Duodenal mucosa (tissue), 2 donors: ENCODE results near the gene CHL1.

ENCODE experiments used
- H3K27ac ChIP-seq: one replicate; pipeline ENCODE4 v1.7.0; 2013; ENCODE audit warnings: low read depth, low read length
- H3K27me3 ChIP-seq, 2 donors: one replicate each; pipeline ENCODE4 v1.7.0; 2013; ENCODE audit warnings: low read length in 2 of 2, control low read depth in 1 of 2; ENCODE audit not compliant: insufficient read depth in 2 of 2, control insufficient read depth in 1 of 2
- H3K36me3 ChIP-seq, 2 donors: one replicate each; pipeline ENCODE4 v1.7.0; 2013; ENCODE audit warnings: low read length in 2 of 2, control low read depth in 1 of 2; ENCODE audit not compliant: insufficient read depth in 2 of 2, control insufficient read depth in 1 of 2
- H3K4me1 ChIP-seq, 2 donors: one replicate each; pipeline ENCODE4 v1.7.0; 2013; ENCODE audit warnings: low read length in 2 of 2, control low read depth in 1 of 2; ENCODE audit not compliant: insufficient read depth in 2 of 2, control insufficient read depth in 1 of 2
- H3K4me3 ChIP-seq, 2 donors: one replicate each; pipeline ENCODE4 v1.7.0; 2013; ENCODE audit warnings: low read length in 2 of 2, low read depth in 1 of 2
- H3K9ac ChIP-seq, 2 donors: one replicate each; pipeline ENCODE4 v1.7.0; 2013; ENCODE audit warnings: low read length in 2 of 2, low read depth in 1 of 2
- H3K9me3 ChIP-seq, 2 donors: one replicate each; pipeline ENCODE4 v1.7.0; 2013; ENCODE audit warnings: low read length in 2 of 2, control low read depth in 1 of 2; ENCODE audit not compliant: control insufficient read depth in 1 of 2

The CHL1 gene, protein sequence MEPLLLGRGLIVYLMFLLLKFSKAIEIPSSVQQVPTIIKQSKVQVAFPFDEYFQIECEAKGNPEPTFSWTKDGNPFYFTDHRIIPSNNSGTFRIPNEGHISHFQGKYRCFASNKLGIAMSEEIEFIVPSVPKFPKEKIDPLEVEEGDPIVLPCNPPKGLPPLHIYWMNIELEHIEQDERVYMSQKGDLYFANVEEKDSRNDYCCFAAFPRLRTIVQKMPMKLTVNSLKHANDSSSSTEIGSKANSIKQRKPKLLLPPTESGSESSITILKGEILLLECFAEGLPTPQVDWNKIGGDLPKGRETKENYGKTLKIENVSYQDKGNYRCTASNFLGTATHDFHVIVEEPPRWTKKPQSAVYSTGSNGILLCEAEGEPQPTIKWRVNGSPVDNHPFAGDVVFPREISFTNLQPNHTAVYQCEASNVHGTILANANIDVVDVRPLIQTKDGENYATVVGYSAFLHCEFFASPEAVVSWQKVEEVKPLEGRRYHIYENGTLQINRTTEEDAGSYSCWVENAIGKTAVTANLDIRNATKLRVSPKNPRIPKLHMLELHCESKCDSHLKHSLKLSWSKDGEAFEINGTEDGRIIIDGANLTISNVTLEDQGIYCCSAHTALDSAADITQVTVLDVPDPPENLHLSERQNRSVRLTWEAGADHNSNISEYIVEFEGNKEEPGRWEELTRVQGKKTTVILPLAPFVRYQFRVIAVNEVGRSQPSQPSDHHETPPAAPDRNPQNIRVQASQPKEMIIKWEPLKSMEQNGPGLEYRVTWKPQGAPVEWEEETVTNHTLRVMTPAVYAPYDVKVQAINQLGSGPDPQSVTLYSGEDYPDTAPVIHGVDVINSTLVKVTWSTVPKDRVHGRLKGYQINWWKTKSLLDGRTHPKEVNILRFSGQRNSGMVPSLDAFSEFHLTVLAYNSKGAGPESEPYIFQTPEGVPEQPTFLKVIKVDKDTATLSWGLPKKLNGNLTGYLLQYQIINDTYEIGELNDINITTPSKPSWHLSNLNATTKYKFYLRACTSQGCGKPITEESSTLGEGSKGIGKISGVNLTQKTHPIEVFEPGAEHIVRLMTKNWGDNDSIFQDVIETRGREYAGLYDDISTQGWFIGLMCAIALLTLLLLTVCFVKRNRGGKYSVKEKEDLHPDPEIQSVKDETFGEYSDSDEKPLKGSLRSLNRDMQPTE (N-terminal part only)

DNA sequence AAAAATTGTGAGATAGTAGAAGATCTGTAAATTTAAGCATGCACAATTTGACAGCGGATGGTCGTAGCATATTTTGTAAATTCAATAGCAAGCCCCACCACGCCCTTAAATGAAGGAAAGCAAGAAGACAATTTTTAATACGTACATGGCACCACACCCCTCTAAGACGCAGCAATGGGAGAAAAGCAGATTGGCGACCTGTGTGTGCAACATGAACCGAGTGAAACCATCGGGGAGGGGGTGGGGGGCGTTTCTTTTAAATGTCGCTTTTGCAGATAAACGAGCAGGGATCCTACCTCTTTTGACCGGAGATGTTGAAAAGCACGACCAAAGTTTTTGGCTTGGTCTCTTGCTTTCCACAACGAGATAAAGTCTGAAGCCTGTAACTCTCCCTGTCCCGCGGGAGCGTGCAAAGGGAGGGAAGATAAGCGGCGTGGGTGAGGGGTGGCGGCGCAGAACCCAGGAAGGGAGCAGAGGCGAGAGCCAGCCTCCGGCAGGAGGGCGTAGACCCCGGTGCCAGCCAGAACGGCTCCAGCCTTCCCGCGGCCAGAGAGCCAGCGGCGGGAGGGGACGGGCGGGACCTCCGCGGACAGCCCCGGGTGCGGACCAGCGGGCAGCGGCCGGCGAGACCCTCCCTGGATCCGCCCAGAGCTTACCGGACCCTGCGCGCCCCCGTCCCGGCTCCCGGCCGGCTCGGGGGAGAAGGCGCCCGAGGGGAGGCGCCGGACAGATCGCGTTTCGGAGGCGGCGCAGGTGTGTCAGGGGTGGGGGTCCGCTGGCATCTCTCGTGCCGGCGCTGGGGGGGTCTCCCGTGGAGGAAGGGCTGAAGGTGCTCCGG lies at the start of gene CHL1:
TSS of gene CHL1 (plus strand) at position 453 of the 838 bp plus-strand sequence. CDS start 123,014 bp downstream, outside the sequence.
- peaks cover 18 to 20% of the 10 kb centered on the region in 2 donors for H3K27me3 ChIP-seq
- no peak within 1 kb of the TSS for H3K9ac ChIP-seq
- H3K4me3 ChIP-seq = peak within 1 kb of the TSS; percentile 47 to 50
- H3K27ac ChIP-seq = peak within 1 kb of the TSS; percentile 50
- H3K36me3 ChIP-seq = no peaks in the 10 kb centered on the region
- no peaks in the 10 kb centered on the region for H3K9me3 ChIP-seq
- no peaks in the 10 kb centered on the region for H3K4me1 ChIP-seq

DNA sequence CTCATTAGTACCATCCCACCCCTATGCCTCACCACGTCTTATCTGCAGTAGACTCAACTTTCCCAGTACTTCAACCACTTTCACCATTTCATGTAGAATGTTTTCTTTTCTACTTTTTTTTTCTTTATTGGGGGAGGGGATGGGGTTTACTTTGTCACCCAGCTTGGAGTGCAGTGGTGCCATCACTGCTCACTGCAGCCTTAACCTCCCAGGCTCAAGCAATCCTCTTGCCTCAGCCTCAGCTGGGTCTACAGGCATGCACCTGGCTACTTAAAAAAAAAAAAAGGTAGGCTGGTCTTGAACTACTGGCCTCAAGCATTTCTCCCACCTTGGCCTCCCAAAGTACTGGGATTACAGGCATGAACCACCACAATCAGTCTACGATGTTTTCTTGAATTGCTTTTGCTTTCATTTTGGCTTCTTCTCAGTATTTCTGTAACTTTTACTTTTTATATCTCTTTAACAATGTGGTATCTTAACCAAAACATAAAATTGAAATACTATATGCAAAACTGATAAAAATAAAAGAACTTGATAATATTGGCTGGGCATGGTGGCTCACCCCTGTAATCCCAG lies 44.9 kb upstream of the CHL1 start:
- Histone ChIP-seq H3K4me3 (no peak overlapping the region), H3K9ac (no peak overlapping the region), H3K4me1 (no peaks in the 10 kb centered on the region), H3K27ac (no peak overlapping the region), H3K36me3 (no peaks in the 10 kb centered on the region), H3K9me3 (no peaks in the 10 kb centered on the region), H3K27me3 (no peaks in the 10 kb centered on the region)

DNA sequence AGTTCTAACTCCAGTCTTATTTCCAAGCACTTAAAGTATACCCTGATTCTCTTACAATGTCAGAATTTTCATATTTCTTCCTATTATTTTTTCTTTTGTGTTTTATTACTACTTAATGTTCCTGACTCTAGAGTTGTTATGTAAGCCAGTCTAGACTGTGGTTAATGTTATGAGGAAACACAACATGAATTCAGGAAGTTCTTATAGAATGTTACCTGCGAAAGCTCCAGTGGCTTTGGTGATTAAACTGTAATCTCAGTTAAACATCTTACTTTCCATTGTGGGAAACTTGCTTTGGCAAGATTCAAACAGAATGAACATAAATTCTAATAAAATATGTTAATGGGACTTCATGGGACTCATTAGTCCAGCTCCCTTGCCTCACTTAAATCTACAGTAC lies 36.6 kb upstream of the CHL1 start:
- Histone ChIP-seq H3K27me3 (no peaks in the 10 kb centered on the region), H3K9ac (no peak overlapping the region), H3K4me1 (no peaks in the 10 kb centered on the region), H3K27ac (no peak overlapping the region), H3K36me3 (no peaks in the 10 kb centered on the region), H3K9me3 (no peaks in the 10 kb centered on the region), H3K4me3 (no peak overlapping the region)

DNA sequence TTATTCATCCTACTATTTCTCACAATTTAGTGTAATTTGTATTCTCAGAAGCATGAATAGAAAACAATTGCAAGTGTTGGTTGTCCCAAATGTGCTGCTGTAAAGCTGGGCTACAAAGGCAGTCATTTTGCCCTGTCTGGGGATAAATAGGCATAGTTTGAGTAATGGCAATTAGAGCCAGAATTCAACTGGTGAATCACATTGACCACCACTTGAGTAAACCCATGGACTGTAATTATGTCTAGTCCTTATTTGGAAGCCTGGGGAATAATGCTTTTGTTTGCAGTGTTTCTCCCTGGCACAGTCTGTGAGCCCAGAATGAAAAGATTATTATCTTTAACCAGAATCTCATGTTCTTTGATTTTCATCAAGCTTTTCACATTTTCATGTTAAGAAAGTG lies 30.5 kb upstream of the CHL1 start:
- no peak overlapping the region for H3K4me3 ChIP-seq
- no peak overlapping the region for H3K27ac ChIP-seq

DNA sequence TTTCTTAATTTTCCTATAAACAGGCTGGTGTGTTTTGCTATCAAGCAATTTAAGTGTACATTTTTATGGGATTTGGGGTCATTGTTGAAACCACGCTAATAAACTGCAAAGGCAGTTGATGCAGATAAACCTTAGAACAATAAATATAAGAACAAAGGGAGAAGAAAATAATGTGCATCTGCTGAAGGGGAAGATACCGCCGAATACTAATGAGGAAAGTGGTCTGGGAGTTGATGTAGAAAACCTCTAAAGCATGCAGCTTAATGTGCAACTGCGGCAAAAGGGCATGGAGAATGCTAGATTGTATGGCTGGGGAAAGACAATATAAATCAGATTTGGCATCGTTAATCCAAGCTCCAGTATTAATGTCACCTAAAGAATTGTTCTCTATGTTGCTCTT lies 29.8 kb upstream of the CHL1 start:
- Histone ChIP-seq H3K9me3 (no peaks in the 10 kb centered on the region), H3K36me3 (no peaks in the 10 kb centered on the region), H3K27ac (no peak overlapping the region), H3K9ac (no peak overlapping the region), H3K4me1 (no peaks in the 10 kb centered on the region), H3K4me3 (no peak overlapping the region), H3K27me3 (no peaks in the 10 kb centered on the region)

More for the DNA sequence above, 30.5 kb upstream of the CHL1 start:
- Histone ChIP-seq H3K9ac (no peak overlapping the region), H3K27me3 (no peaks in the 10 kb centered on the region), H3K9me3 (no peaks in the 10 kb centered on the region), H3K4me1 (no peaks in the 10 kb centered on the region), H3K36me3 (no peaks in the 10 kb centered on the region)

DNA sequence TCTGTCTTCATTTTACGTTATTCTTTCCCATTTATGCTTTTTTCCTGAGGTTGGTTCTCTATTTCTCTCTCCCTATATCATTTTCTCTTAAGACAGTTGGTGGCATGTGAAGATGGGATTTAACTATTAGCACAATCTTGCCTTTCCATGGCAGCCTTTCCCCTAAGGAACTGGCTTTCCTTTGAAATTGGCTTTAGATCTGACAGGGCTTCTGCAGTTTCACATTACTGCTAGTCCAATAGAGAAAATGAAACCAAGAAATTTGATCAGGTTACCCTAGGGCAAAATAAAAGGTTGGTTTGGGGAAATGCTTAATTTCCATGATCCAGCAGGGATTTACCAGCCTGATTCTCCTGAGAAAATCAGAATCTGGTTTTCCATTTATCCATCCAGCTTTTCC lies 22.7 kb upstream of the CHL1 start:
- Histone ChIP-seq H3K27me3 (no peaks in the 10 kb centered on the region), H3K4me3 (no peak overlapping the region), H3K27ac (no peak overlapping the region), H3K36me3 (no peaks in the 10 kb centered on the region), H3K9me3 (no peaks in the 10 kb centered on the region), H3K9ac (no peak overlapping the region), H3K4me1 (no peaks in the 10 kb centered on the region)

DNA sequence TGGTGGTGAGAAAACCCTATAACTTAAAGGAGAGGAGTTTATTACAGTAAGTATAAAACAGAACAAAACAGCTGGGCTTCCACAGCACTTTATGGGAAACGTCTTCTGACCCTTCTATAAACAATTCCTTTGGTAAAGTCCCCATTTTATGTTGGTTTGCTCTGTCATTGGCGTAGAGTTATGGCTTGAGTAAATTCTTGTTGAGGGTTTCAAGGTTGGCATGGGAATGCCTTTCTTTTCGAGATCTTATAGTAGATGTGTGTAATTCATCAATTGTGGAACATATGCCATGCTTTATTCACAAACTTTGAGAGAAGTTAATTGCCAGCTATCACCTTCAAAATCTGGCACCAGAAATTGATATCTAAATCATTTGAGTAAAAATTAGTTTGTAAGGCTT lies 11.6 kb upstream of the CHL1 start:
- Histone ChIP-seq H3K36me3 (no peaks in the 10 kb centered on the region), H3K9me3 (peaks cover 0 to 3% of the 10 kb centered on the region in 2 donors), H3K9ac (no peak overlapping the region), H3K4me1 (no peaks in the 10 kb centered on the region), H3K4me3 (no peak overlapping the region), H3K27ac (no peak overlapping the region), H3K27me3 (no peaks in the 10 kb centered on the region)

DNA sequence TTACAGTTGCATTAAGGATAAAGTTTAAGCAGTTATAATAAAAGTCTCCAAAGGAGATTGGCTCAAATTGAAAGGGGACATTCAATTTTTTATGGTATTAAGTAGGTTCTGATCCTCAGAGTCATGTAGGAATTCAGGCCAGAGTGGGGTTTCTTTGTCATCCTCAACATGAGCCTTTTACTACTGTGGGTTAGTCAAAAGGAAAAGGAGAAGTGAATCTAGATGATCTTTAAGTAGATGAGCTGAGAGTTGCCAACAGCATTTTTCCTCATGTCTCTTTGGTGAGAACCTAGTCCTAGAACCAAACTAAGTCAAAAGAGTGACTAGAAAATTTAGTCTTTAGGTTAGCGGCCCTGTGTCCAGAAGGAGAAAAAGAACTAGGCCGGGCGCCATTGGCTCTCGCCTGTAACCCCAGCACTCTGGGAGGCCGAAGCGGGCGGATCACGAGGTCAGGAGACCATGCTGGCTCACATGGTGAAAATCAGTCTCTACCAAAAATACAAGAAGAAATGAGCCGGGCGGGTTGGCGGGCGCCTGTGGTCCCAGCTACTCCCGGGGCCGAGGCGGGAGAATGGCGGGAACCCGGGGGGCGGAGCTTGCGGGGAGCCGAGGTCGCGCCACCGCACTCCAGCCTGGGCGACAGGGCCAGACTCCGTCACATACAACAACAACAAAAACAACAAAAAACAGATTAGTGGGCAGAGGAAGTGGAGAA lies 4.2 kb upstream of the CHL1 start:
- Histone ChIP-seq H3K9ac (no peak overlapping the region), H3K4me3 (no peak overlapping the region), H3K36me3 (no peaks in the 10 kb centered on the region), H3K27me3 (peaks cover 8 to 11% of the 10 kb centered on the region in 2 donors), H3K27ac (no peak overlapping the region), H3K4me1 (no peaks in the 10 kb centered on the region), H3K9me3 (peaks cover 0 to 3% of the 10 kb centered on the region in 2 donors)

DNA sequence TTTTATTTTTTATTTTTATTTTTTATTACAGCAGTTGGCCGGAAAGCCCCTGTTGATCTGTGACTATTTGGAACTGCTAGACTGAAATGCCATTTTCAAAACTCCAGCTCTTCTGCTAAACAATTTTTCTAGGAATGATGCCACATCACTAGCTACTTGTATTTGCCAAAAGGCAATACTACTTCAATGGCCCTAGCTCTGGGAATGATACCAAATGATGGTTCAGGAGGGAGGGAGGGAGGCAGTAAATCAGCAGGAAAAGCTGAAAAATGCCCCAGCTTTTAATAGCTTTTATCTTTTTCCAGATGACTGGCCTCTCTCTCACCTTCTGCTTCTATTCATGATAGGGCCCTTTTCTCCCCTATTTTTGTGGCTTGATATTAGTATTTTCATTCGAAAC lies 2.6 kb upstream of the CHL1 start:
- Histone ChIP-seq H3K4me1 (no peaks in the 10 kb centered on the region), H3K36me3 (no peaks in the 10 kb centered on the region), H3K9ac (no peak overlapping the region), H3K9me3 (no peaks in the 10 kb centered on the region), H3K27me3 (peaks cover 17 to 18% of the 10 kb centered on the region in 2 donors), H3K4me3 (no peak overlapping the region), H3K27ac (no peak overlapping the region)
